ENCODE measurements around the gene CCP110. TPM values are rescaled to one million over a fixed set of nuclear protein-coding genes. Genes with fewer than 3 reads are reported as not detected.
"Not testable (repeated sequence)": the region's sequence is repeated elsewhere in the genome, so short reads cannot be mapped to it uniquely, and the experiment has no call there.

CCP110 gene
- total RNA-seq, 6 experiments from 2014 or later = 2.6 to 5.6 (median 4.2) TPM

DNA sequence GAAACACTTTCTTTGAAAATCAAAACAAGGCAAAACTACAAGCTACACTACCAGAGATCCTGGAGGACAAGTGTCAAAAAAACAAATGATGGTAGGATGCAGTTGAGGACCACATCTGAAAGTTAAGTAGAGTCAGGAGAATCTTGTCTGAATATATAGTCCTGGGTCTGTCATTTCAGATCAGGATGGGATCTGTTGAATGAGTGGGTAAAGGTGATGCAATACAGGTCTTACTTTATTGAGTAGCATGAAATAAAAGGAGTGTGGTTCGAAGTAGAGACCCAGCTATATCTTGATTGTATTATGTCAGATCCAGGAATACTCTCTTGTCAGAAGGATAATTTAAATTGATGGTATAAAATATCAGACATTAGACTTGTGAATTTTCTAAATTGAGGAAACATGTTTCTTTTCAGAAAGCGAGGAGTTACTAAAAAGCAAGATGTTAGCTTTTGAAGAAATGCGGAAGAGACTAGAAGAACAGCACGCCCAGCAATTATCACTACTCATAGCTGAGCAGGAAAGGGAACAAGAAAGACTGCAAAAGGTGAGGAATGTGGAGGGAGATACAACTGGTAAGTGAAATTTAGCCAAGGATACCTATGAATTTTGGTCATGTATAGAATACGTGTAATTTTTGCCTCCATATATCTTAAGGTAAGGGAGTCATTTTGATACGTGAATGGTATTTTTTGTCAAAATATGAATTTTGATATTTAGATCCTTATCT lies 16.7 kb downstream of the CCP110 start:
- no peak overlapping the region for H3K4me3 ChIP-seq
- ATAC-seq = no peak
- intact Hi-C loops (cut with DNase I) = no loop called here
- H3K9me3 ChIP-seq = no peaks in the 10 kb centered on the region
- WGBS (ENCODE audit: insufficient coverage, low coverage, low lambda C conversion rate, missing lambda C conversion rate) = 95% methylated on average over 6 of the region's 6 CpGs
- H3K4me1 ChIP-seq = peaks cover 0 to 10% (median 2%) of the 10 kb centered on the region in 4 donors
- no peaks in the 10 kb centered on the region for H3K27me3 ChIP-seq
- H3K36me3 ChIP-seq = peaks cover 0 to 5% (median 1%) of the 10 kb centered on the region in 4 donors
- H3K27ac ChIP-seq = no peak overlapping the region
- no peak for DNase-seq
- TF ChIP-seq, protein P1, sequence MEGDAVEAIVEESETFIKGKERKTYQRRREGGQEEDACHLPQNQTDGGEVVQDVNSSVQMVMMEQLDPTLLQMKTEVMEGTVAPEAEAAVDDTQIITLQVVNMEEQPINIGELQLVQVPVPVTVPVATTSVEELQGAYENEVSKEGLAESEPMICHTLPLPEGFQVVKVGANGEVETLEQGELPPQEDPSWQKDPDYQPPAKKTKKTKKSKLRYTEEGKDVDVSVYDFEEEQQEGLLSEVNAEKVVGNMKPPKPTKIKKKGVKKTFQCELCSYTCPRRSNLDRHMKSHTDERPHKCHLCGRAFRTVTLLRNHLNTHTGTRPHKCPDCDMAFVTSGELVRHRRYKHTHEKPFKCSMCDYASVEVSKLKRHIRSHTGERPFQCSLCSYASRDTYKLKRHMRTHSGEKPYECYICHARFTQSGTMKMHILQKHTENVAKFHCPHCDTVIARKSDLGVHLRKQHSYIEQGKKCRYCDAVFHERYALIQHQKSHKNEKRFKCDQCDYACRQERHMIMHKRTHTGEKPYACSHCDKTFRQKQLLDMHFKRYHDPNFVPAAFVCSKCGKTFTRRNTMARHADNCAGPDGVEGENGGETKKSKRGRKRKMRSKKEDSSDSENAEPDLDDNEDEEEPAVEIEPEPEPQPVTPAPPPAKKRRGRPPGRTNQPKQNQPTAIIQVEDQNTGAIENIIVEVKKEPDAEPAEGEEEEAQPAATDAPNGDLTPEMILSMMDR (IDR thresholded peaks at IDR 0.05) = no peak
- no peak for TF ChIP-seq POLR2A (IDR thresholded peaks at IDR 0.05)

DNA sequence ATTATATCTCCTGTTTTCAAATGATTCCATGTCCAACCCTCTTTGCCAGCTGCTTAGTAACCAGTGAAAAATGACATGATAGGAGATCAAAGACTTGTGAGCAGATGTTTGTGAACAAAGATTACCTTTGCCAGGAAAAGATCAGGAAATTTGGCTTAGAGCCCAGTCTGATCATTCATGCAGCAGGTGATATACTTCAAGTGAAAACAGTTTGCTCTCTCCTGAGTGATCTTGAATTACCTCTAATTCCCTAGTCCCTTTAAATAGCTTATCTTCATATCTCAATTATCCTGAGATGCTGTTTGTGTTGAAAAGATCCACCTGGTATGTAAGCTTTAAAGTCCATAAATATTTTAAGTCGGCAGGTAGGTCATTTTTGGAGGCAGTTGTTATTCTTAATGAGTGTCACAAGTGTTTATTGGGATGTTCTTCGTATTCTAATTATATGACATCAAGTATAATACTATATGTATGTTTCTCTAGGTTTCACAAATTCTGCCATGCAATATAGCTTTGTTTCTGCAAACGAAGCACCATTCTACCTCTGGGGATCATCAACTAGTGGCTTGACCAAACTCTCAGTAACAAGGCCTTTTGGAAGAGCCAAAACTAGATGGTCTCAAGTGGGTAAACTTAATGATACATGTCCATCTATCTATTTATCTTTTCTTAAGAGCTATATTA lies 18.5 kb downstream of the CCP110 start:
- H3K27ac ChIP-seq = peak overlapping the region in 1 of 3 donors; percentile 15
- 72% methylated on average over 3 of the region's 3 CpGs for WGBS (ENCODE audit: insufficient coverage, low coverage, low lambda C conversion rate, missing lambda C conversion rate)
- no peaks in the 10 kb centered on the region for H3K9me3 ChIP-seq
- ATAC-seq = peak; percentile 90 to 96 (median 92)
- intact Hi-C loops (cut with DNase I) = no loop called here
- H3K36me3 ChIP-seq = peaks cover 0 to 13% (median 2%) of the 10 kb centered on the region in 4 donors
- H3K4me1 ChIP-seq = peaks cover 0 to 10% (median 2%) of the 10 kb centered on the region in 4 donors
- no peaks in the 10 kb centered on the region for H3K27me3 ChIP-seq
- H3K4me3 ChIP-seq = no peak overlapping the region
- TF ChIP-seq, protein P1 (IDR thresholded peaks at IDR 0.05) = no peak
- TF ChIP-seq POLR2A (IDR thresholded peaks at IDR 0.05) = no peak
- DNase-seq = peak in 1 of 3 donors; percentile 59

DNA sequence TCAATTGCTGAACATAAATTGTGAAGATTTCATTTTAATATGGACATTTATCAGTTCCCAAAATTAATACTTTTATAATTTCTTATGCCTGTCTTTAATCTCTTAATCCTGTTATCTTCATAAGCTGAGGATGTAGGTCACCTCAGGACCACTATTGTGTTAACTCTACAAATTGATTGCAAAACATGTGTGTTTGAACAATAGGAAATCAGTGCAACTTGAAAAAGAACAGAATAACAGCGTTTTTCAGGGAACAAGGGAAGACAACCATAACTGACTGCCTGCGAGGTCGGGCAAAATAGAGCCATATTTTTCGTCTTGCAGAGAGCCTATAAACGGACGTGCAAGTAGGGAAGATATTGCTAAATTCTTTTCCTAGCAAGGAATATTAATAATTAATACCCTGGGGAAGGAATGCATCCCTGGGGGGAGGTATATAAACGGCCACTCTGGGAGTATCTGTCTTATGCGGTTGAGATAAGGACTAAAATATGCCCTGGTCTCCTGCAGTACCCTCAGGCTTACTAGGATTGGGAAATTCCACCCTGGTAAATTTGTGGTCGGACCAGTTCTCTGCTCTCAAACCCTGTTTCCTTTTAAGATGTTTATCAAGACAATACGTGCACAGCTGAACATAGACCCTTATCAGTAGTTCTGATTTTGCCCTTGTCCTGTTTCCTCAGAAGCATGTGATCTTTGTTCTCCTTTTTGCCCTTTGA lies 19.7 kb downstream of the CCP110 start:
- intact Hi-C loops (cut with DNase I); ATAC-seq; DNase-seq; H3K4me3 ChIP-seq; H3K27me3 ChIP-seq; H3K27ac ChIP-seq; H3K9me3 ChIP-seq; H3K4me1 ChIP-seq: not testable (repeated sequence)
- peaks cover 0 to 13% (median 2%) of the 10 kb centered on the region in 4 donors for H3K36me3 ChIP-seq
- WGBS (ENCODE audit: insufficient coverage, low coverage, low lambda C conversion rate, missing lambda C conversion rate) = 72% methylated on average over 10 of the region's 10 CpGs

DNA sequence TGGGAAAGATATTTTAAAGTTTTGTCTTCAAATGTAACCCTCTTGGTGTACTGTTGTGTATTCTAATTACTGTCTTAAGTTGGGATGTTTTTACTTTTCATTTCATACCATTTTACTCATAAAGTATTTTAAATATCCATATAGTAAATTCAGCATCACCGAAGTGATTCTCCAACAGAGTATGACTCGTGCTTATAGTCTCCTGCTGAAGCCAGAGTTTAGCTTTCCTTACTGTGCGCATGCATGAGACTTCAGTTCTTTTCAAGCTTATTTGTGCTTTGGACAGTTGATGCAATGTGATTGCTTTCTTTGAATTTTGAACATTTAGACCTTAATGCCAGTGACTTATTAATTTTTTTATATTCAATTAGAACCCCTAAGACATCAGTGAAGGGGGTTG lies 24.4 kb downstream of the CCP110 start:
- H3K4me3 ChIP-seq = no peak overlapping the region
- intact Hi-C loops (cut with DNase I) = no loop called here
- TF ChIP-seq, protein P1 (IDR thresholded peaks at IDR 0.05) = no peak
- TF ChIP-seq POLR2A (IDR thresholded peaks at IDR 0.05) = no peak
- H3K27ac ChIP-seq = no peak overlapping the region
- H3K27me3 ChIP-seq = no peaks in the 10 kb centered on the region
- peaks cover 0 to 18% (median 2%) of the 10 kb centered on the region in 4 donors for H3K36me3 ChIP-seq
- ATAC-seq (no peak), DNase-seq (no peak)
- peaks cover 0 to 4% (median 0%) of the 10 kb centered on the region in 4 donors for H3K4me1 ChIP-seq
- 88% methylated on average over 3 of the region's 3 CpGs for WGBS (ENCODE audit: insufficient coverage, low coverage, low lambda C conversion rate, missing lambda C conversion rate)
- no peaks in the 10 kb centered on the region for H3K9me3 ChIP-seq
